Limb (tissue), 2 donors: Measurements from ENCODE around the gene LHX4.

Source experiments
- DNase-seq, 2 donors: peaks; one replicate each; pipeline ENCODE4 v3.0.0-alpha.2; 2016; ENCODE audit errors: extremely low spot score in 2 of 2

LHX4 gene

GRCh38 chr1:180225403-180225802 lies 4.7 kb upstream of the LHX4 start:
- no peak for DNase-seq

GRCh38 chr1:180227861-180228647 lies 2.0 kb upstream of the LHX4 start:
- DNase-seq = no peak

- DNase-seq = peak in 1 of 2 donors; percentile 46
These were observed 1.2 kb upstream of the LHX4 start for GRCh38 chr1:180228648-180229482.

- DNase-seq = peak in 1 of 2 donors; percentile 41
These were observed 339 bp downstream of the LHX4 start for GRCh38 chr1:180230416-180230790.

GRCh38 chr1:180230791-180231505 lies 884 bp downstream of the LHX4 start:
- DNase-seq = peak in 1 of 2 donors; percentile 64

GRCh38 chr1:180231506-180231921 lies 1.4 kb downstream of the LHX4 start:
- DNase-seq = no peak

- no peak for DNase-seq
These were observed 1.9 kb downstream of the LHX4 start for GRCh38 chr1:180231936-180232335.

GRCh38 chr1:180232521-180233043 lies 2.5 kb downstream of the LHX4 start:
- DNase-seq = no peak

- DNase-seq = peak in 1 of 2 donors; percentile 42
These were observed 3.3 kb downstream of the LHX4 start for GRCh38 chr1:180233191-180234011.

- no peak for DNase-seq
These were observed 4.5 kb downstream of the LHX4 start for GRCh38 chr1:180234369-180235076.

GRCh38 chr1:180235077-180235501 lies 5.0 kb downstream of the LHX4 start:
- DNase-seq = no peak

GRCh38 chr1:180235502-180236239 lies 5.6 kb downstream of the LHX4 start:
- DNase-seq = no peak

- DNase-seq = no peak
These were observed 6.8 kb downstream of the LHX4 start for GRCh38 chr1:180236698-180237509.

- no peak for DNase-seq
These were observed 7.9 kb downstream of the LHX4 start for GRCh38 chr1:180237869-180238476.

GRCh38 chr1:180238675-180239074 lies 8.6 kb downstream of the LHX4 start:
- no peak for DNase-seq

GRCh38 chr1:180239145-180240096 lies 9.4 kb downstream of the LHX4 start:
- no peak for DNase-seq
